ENCODE data around the gene PPP4R4.

PPP4R4 gene

GRCh38 chr14:94162466-94162865, 11.7 kb upstream of the PPP4R4 start:
- H3K4me1 ChIP-seq (ENCODE audit: low read length), result no peaks in the 10 kb centered on the region
- H3K27me3 ChIP-seq (ENCODE audit: low read depth, low read length), result peaks cover 10% of the 10 kb centered on the region
- no peaks in the 10 kb centered on the region for H3K36me3 ChIP-seq (replicated peaks; ENCODE audit: low read depth, low read length)
- no peak overlapping the region for H3K4me3 ChIP-seq (ENCODE audit: low read length)
- no peak overlapping the region for H3K4me2 ChIP-seq (ENCODE audit: low read length)
- H3K9me3 ChIP-seq (ENCODE audit: insufficient read depth, low read length), result no peaks in the 10 kb centered on the region
- no peaks in the 10 kb centered on the region for H4K20me1 ChIP-seq (ENCODE audit: insufficient read depth, low read length)
- H3K9ac ChIP-seq (ENCODE audit: low read length), result no peak overlapping the region
- TF ChIP-seq CTCF (IDR thresholded peaks at IDR 0.05; ENCODE audit: low read depth, low read length) (no peak), EZH2phosphoT487 (IDR thresholded peaks at IDR 0.05; ENCODE audit: low read depth) (no peak)
- H3K79me2 ChIP-seq (ENCODE audit: low read length), result no peaks in the 10 kb centered on the region
- H3K27ac ChIP-seq (ENCODE audit: low read length), result no peak overlapping the region
- H2AFZ ChIP-seq (ENCODE audit: low read depth, low read length), result no peak overlapping the region

GRCh38 chr14:94163796-94164195, 10.3 kb upstream of the PPP4R4 start:
- Histone ChIP-seq H3K36me3 (replicated peaks; ENCODE audit: low read depth, low read length) (no peaks in the 10 kb centered on the region), H3K27me3 (ENCODE audit: low read depth, low read length) (no peaks in the 10 kb centered on the region), H3K27ac (ENCODE audit: low read length) (no peak overlapping the region), H3K79me2 (ENCODE audit: low read length) (no peaks in the 10 kb centered on the region), H2AFZ (ENCODE audit: low read depth, low read length) (no peak overlapping the region), H3K4me3 (ENCODE audit: low read length) (no peak overlapping the region), H3K9me3 (ENCODE audit: insufficient read depth, low read length) (no peaks in the 10 kb centered on the region), H3K4me2 (ENCODE audit: low read length) (no peak overlapping the region), H3K4me1 (ENCODE audit: low read length) (no peaks in the 10 kb centered on the region), H3K9ac (ENCODE audit: low read length) (no peak overlapping the region), H4K20me1 (ENCODE audit: insufficient read depth, low read length) (no peaks in the 10 kb centered on the region)
- TF ChIP-seq EZH2phosphoT487 (IDR thresholded peaks at IDR 0.05; ENCODE audit: low read depth) (no peak), CTCF (IDR thresholded peaks at IDR 0.05; ENCODE audit: low read depth, low read length) (no peak)

- Histone ChIP-seq H3K27ac (ENCODE audit: low read length) (no peak overlapping the region), H3K9ac (ENCODE audit: low read length) (no peak overlapping the region)
These were observed 9.3 kb upstream of the PPP4R4 start for GRCh38 chr14:94164685-94165431.

GRCh38 chr14:94165744-94166143, 8.4 kb upstream of the PPP4R4 start:
- Histone ChIP-seq H3K36me3 (replicated peaks; ENCODE audit: low read depth, low read length) (no peaks in the 10 kb centered on the region), H3K79me2 (ENCODE audit: low read length) (no peaks in the 10 kb centered on the region), H4K20me1 (ENCODE audit: insufficient read depth, low read length) (no peaks in the 10 kb centered on the region), H3K9ac (ENCODE audit: low read length) (no peak overlapping the region), H3K9me3 (ENCODE audit: insufficient read depth, low read length) (no peaks in the 10 kb centered on the region), H3K4me3 (ENCODE audit: low read length) (no peak overlapping the region), H2AFZ (ENCODE audit: low read depth, low read length) (no peak overlapping the region), H3K4me2 (ENCODE audit: low read length) (no peak overlapping the region), H3K27me3 (ENCODE audit: low read depth, low read length) (no peaks in the 10 kb centered on the region), H3K27ac (ENCODE audit: low read length) (no peak overlapping the region), H3K4me1 (ENCODE audit: low read length) (0 out of 2 replicates have a peak, but pooled peaks cover 3% of the 10 kb centered on the region)
- TF ChIP-seq CTCF (IDR thresholded peaks at IDR 0.05; ENCODE audit: low read depth, low read length), result no peak
- TF ChIP-seq EZH2phosphoT487 (IDR thresholded peaks at IDR 0.05; ENCODE audit: low read depth), result no peak

More at GRCh38 chr14:94164685-94165431, 9.3 kb upstream of the PPP4R4 start:
- no peaks in the 10 kb centered on the region for H3K27me3 ChIP-seq (ENCODE audit: low read depth, low read length)
- H2AFZ ChIP-seq (ENCODE audit: low read depth, low read length), result no peak overlapping the region
- H3K9me3 ChIP-seq (ENCODE audit: insufficient read depth, low read length), result no peaks in the 10 kb centered on the region
- no peak overlapping the region for H3K4me2 ChIP-seq (ENCODE audit: low read length)
- no peaks in the 10 kb centered on the region for H3K36me3 ChIP-seq (replicated peaks; ENCODE audit: low read depth, low read length)
- H3K4me1 ChIP-seq (ENCODE audit: low read length), result no peaks in the 10 kb centered on the region
- no peaks in the 10 kb centered on the region for H4K20me1 ChIP-seq (ENCODE audit: insufficient read depth, low read length)
- no peak for TF ChIP-seq CTCF (IDR thresholded peaks at IDR 0.05; ENCODE audit: low read depth, low read length)
- no peak for TF ChIP-seq EZH2phosphoT487 (IDR thresholded peaks at IDR 0.05; ENCODE audit: low read depth)
- H3K79me2 ChIP-seq (ENCODE audit: low read length), result no peaks in the 10 kb centered on the region
- no peak overlapping the region for H3K4me3 ChIP-seq (ENCODE audit: low read length)

All from OCI-LY3 (cell line).